Stimulated activated memory B cell treated with anti-CD40 and anti-IgM and Interleukin-4, amounts not matched to agents 10 μg/mL and 1 μg/mL and 100 μg/mL, for 72 hours (primary cell): ENCODE measurements around the gene DHX34.
"Not testable (repeated sequence)": the region's sequence is repeated elsewhere in the genome, so short reads cannot be mapped to it uniquely, and the experiment has no call there.

Source experiments
- ATAC-seq: fragments of 150-1000 bp; cut with Tn5 transposase; 2 replicates; pipeline ENCODE4 v1.10.0; 2021
- H3K27ac Mint-ChIP-seq: one replicate; pipeline ENCODE4 v1.8.0; 2022; ENCODE audit warnings: mild to moderate bottlenecking, mixed read lengths
- H3K27me3 Mint-ChIP-seq: one replicate; pipeline ENCODE4 v1.8.0; 2022; ENCODE audit warnings: mixed read lengths
- H3K36me3 Mint-ChIP-seq: one replicate; pipeline ENCODE4 v1.8.0; 2022; ENCODE audit warnings: mixed read lengths
- H3K4me1 Mint-ChIP-seq: one replicate; pipeline ENCODE4 v1.8.0; 2022; ENCODE audit warnings: mixed read lengths
- H3K4me3 Mint-ChIP-seq: one replicate; pipeline ENCODE4 v1.8.0; 2022; ENCODE audit warnings: mild to moderate bottlenecking, moderate library complexity, mixed read lengths
- H3K9me3 Mint-ChIP-seq: one replicate; pipeline ENCODE4 v1.8.0; 2022; ENCODE audit warnings: mixed read lengths

Gene DHX34

GRCh38 chr19:47319923-47320871 lies 28.9 kb upstream of the DHX34 start:
- Mint-ChIP-seq H3K36me3 (peaks cover 4% of the 10 kb centered on the region), H3K4me3 (no peak overlapping the region), H3K9me3 (peaks cover 3% of the 10 kb centered on the region), H3K27me3 (peaks cover 65% of the 10 kb centered on the region), H3K27ac (no peak overlapping the region), H3K4me1 (peaks cover 11% of the 10 kb centered on the region)
- no peak for ATAC-seq

DNA sequence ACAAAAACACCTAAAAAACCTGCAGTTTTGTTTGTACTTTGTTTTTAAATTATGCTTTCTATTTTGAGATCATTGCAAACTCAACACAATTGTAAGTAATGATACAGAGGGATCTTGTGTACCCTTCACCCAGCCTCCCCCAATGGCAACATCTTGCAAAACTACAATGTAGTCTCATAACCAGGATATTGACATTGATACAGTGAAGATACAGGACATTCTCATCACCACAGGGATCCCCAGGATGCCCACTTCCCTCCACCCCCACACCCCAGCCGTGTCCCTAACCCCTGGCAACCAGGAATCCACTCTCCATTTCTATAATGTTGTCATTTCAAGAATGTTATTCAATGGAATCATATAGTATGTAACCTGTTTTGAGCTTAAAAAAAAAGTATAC lies 27.5 kb upstream of the DHX34 start:
- H3K4me1 Mint-ChIP-seq, result peaks cover 6% of the 10 kb centered on the region
- ATAC-seq, result no peak
- peaks cover 4% of the 10 kb centered on the region for H3K36me3 Mint-ChIP-seq
- H3K9me3 Mint-ChIP-seq, result no peaks in the 10 kb centered on the region
- peaks cover 58% of the 10 kb centered on the region for H3K27me3 Mint-ChIP-seq
- no peak overlapping the region for H3K4me3 Mint-ChIP-seq
- no peak overlapping the region for H3K27ac Mint-ChIP-seq

GRCh38 chr19:47322058-47322457 lies 27.1 kb upstream of the DHX34 start:
- no peaks in the 10 kb centered on the region for H3K9me3 Mint-ChIP-seq

GRCh38 chr19:47323409-47323808 lies 25.7 kb upstream of the DHX34 start:
- H3K4me3 Mint-ChIP-seq, result no peak overlapping the region
- H3K27me3 Mint-ChIP-seq, result peaks cover 55% of the 10 kb centered on the region
- H3K36me3 Mint-ChIP-seq, result peaks cover 4% of the 10 kb centered on the region
- H3K27ac Mint-ChIP-seq, result no peak overlapping the region
- ATAC-seq, result no peak
- no peaks in the 10 kb centered on the region for H3K9me3 Mint-ChIP-seq
- H3K4me1 Mint-ChIP-seq, result peaks cover 6% of the 10 kb centered on the region

More at GRCh38 chr19:47322058-47322457, 27.1 kb upstream of the DHX34 start:
- no peak overlapping the region for H3K4me3 Mint-ChIP-seq
- peaks cover 6% of the 10 kb centered on the region for H3K4me1 Mint-ChIP-seq
- peaks cover 4% of the 10 kb centered on the region for H3K36me3 Mint-ChIP-seq
- peaks cover 58% of the 10 kb centered on the region for H3K27me3 Mint-ChIP-seq
- H3K27ac Mint-ChIP-seq, result no peak overlapping the region
- no peak for ATAC-seq

DNA sequence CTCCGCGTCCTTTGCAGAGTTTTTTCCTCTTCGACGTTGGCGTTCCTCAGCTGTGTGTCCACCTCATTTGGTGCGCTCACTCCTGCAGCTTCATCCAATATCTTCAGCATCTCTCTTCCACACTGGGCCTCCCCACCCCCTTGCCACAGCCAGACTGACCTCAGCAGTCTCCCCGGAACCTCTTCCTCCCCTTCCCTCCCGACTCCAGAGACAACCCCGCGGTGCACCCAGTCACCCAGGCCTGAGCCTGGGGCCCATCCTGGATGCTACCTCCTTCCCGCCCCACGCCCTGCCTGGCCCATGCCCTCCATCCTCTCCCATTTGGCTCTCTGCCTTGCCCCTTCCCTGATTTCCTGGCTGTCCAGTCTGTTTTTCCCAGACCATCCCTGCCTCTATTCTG lies 25.2 kb upstream of the DHX34 start:
- Mint-ChIP-seq H3K4me1 (peaks cover 6% of the 10 kb centered on the region), H3K27ac (no peak overlapping the region), H3K4me3 (no peak overlapping the region), H3K36me3 (peaks cover 4% of the 10 kb centered on the region), H3K27me3 (peaks cover 50% of the 10 kb centered on the region), H3K9me3 (no peaks in the 10 kb centered on the region)
- ATAC-seq, result no peak

DNA sequence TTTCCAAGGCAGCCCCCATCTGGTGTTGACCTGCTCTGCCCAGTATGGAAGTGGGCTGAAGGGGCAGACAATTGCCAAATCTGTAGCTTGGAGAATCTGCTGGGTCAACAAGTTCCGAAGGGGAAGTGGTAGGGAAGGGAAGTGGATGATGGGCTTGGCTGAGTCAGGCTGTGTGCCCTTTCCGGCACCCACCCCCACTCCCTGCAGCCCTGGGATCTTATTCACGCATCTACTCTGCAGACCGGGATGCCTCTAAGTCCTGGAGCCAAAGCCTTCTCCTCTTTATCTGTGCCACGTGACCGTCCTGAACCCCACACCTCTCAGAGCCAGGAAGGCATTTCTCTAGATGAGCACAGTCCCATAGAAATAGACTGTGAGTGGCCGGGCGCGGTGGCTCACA lies 24.6 kb upstream of the DHX34 start:
- peaks cover 44% of the 10 kb centered on the region for H3K27me3 Mint-ChIP-seq
- H3K9me3 Mint-ChIP-seq, result no peaks in the 10 kb centered on the region
- no peak for ATAC-seq
- no peak overlapping the region for H3K4me3 Mint-ChIP-seq
- peaks cover 6% of the 10 kb centered on the region for H3K4me1 Mint-ChIP-seq
- H3K27ac Mint-ChIP-seq, result no peak overlapping the region
- peaks cover 4% of the 10 kb centered on the region for H3K36me3 Mint-ChIP-seq

- no peaks in the 10 kb centered on the region for H3K36me3 Mint-ChIP-seq
- no peaks in the 10 kb centered on the region for H3K4me1 Mint-ChIP-seq
- no peak for ATAC-seq
- H3K27ac Mint-ChIP-seq, result no peak overlapping the region
- H3K4me3 Mint-ChIP-seq, result no peak overlapping the region
- H3K9me3 Mint-ChIP-seq, result no peaks in the 10 kb centered on the region
- H3K27me3 Mint-ChIP-seq, result peaks cover 23% of the 10 kb centered on the region
These were observed 18.6 kb upstream of the DHX34 start for GRCh38 chr19:47330466-47330869.

DNA sequence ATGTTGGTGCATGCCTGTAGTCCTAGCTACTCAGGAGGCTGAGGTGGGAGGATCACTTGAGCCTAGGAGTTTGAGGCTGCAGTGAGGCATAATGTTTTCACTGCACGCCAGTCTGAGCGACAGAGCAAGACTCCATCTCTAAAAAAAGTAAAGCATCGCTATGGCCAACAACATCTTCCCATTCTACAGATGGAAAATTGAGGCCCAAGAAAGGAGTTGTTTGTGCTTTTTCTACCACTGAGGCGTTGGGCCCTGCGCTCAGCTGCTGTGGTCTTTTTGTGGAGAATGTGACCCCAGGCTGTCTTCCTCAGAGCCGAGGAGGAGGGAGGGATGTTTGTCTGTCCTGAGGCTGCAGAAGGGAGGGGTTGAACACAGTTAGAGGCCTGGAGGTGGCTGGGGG lies 17.6 kb upstream of the DHX34 start:
- Mint-ChIP-seq H3K4me1 (peaks cover 5% of the 10 kb centered on the region), H3K27ac (no peak overlapping the region), H3K9me3 (peaks cover 2% of the 10 kb centered on the region), H3K27me3 (peaks cover 17% of the 10 kb centered on the region), H3K4me3 (no peak overlapping the region), H3K36me3 (no peaks in the 10 kb centered on the region)
- no peak for ATAC-seq

- Mint-ChIP-seq H3K4me1 (peaks cover 10% of the 10 kb centered on the region), H3K9me3 (peaks cover 2% of the 10 kb centered on the region), H3K36me3 (no peaks in the 10 kb centered on the region), H3K4me3 (no peak within 1 kb of the TSS), H3K27ac (no peak within 1 kb of the TSS), H3K27me3 (peaks cover 12% of the 10 kb centered on the region)
- ATAC-seq, result no peak
These were observed 17.1 kb upstream of the DHX34 start, which contains the start of gene C5AR2 for GRCh38 chr19:47331931-47332547. TSS of gene C5AR2 (plus strand) at chr19:47332175. CDS start at chr19:47340800, 8,625 bp downstream.

DNA sequence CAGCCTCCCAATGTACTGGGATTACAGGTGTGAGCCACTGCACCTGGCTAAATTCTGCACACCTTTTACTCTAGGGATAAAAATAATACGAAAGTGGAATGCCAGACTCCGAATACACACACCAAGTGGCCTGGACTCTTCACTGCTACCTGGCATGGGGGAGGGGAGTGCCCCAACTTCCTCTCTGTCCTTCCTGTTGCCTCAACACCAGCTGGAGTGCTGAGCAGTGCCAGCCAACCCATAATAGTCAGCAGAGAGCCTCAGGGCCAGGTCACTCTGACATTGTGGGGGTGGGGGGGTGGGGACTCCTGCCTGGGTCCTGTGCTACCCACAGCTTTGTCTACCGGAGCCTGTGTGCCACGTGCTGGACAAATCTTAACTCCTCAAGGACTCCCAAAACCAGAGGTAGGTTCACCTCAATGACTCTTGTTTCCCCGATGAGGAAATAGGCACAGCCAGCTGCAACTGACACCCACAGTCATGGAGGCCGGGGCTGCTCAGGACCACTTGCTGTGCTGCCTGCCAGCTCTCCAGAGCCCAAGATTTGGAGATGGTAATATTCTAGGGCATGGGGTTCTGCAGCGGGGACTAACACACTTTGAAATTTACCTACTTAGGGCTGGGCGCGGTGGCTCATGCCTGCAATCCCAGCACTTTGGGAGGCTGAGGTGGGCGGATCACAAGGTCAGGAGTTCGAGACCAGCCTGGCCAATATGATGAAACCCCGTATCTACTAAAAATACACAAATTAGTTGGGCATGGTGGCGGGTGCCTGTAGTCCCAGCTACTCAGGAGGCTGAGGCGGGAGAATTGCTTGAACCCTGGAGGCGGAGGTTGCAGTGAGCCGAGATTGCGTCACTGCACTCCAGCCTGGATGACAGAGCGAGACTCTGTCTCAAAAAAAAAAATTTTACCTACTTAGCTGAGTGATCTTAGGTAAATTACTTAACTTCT lies 12.1 kb upstream of the DHX34 start:
- H3K27ac Mint-ChIP-seq, result peak overlapping the region; percentile 31
- H3K9me3 Mint-ChIP-seq, H3K36me3 Mint-ChIP-seq, H3K4me3 Mint-ChIP-seq: not testable (repeated sequence)
- peaks cover 13% of the 10 kb centered on the region for H3K4me1 Mint-ChIP-seq
- peaks cover 29% of the 10 kb centered on the region for H3K27me3 Mint-ChIP-seq
- ATAC-seq, result peak; percentile 60

- Mint-ChIP-seq H3K27ac (no peak overlapping the region), H3K4me3 (no peak overlapping the region), H3K27me3 (peaks cover 18% of the 10 kb centered on the region), H3K36me3 (no peaks in the 10 kb centered on the region), H3K9me3 (peaks cover 5% of the 10 kb centered on the region), H3K4me1 (peaks cover 13% of the 10 kb centered on the region)
- ATAC-seq, result no peak
These were observed 9.8 kb upstream of the DHX34 start for GRCh38 chr19:47339196-47339880.

- Mint-ChIP-seq H3K36me3 (no peaks in the 10 kb centered on the region), H3K4me3 (no peak overlapping the region), H3K27ac (no peak overlapping the region), H3K9me3 (peaks cover 5% of the 10 kb centered on the region), H3K27me3 (peaks cover 18% of the 10 kb centered on the region), H3K4me1 (peaks cover 13% of the 10 kb centered on the region)
- no peak for ATAC-seq
These were observed 8.5 kb upstream of the DHX34 start for GRCh38 chr19:47340477-47341208.

GRCh38 chr19:47341734-47342133 lies 7.4 kb upstream of the DHX34 start:
- H3K4me3 Mint-ChIP-seq, result no peak overlapping the region
- peaks cover 2% of the 10 kb centered on the region for H3K9me3 Mint-ChIP-seq
- H3K4me1 Mint-ChIP-seq, result peaks cover 6% of the 10 kb centered on the region
- no peaks in the 10 kb centered on the region for H3K36me3 Mint-ChIP-seq
- no peak overlapping the region for H3K27ac Mint-ChIP-seq
- peaks cover 18% of the 10 kb centered on the region for H3K27me3 Mint-ChIP-seq
- ATAC-seq, result no peak

DNA sequence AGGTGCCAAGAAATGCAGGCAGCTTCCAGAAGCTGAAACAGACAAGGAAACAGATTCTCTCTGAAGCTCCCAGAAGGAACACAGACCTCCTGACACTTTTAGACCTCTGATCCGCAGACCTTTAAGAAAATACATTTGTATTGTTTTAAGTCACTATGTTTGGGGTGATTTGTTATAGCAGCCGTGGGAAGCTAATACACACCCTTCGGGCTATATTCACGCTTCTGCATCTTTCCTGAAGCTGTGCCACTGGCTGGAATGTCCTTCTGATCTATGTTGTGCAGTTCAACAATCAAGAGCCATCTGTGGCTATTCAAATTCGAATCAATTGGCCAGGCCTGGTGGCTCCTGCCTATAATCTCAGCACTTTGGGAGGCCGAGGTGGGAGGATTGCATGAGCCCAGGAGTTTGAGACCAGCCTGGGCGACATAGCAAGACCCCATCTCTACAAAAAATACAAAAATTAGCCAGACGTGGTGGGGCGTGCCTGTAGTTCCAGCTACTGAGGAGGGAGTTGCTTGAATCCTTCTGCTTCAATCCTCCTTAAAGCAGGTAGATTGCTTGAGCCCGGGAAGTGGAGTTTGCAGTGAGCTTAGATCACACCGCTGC lies 5.8 kb upstream of the DHX34 start:
- Mint-ChIP-seq H3K27me3 (peaks cover 18% of the 10 kb centered on the region), H3K36me3 (no peaks in the 10 kb centered on the region)

More for the DNA sequence above, 5.8 kb upstream of the DHX34 start:
- no peak overlapping the region for H3K27ac Mint-ChIP-seq
- H3K4me3 Mint-ChIP-seq, result no peak overlapping the region
- H3K9me3 Mint-ChIP-seq, result peaks cover 2% of the 10 kb centered on the region
- ATAC-seq, result no peak
- H3K4me1 Mint-ChIP-seq, result peaks cover 2% of the 10 kb centered on the region
